A549 (cell line): ENCODE data around the gene MC2R. TPM values are rescaled to one million over a fixed set of nuclear protein-coding genes. Genes with fewer than 3 reads are reported as not detected.
"Not testable (repeated sequence)": the region's sequence is repeated elsewhere in the genome, so short reads cannot be mapped to it uniquely, and the experiment has no call there.

Experiments
- ATAC-seq, 2 experiments: fragments of 200-7000 bp in 1 of 2; fragments of >200 bp in 1 of 2; cut with Nextera tagmentation in 1 of 2; cut with Tn5 transposase in 1 of 2; 3 replicates each; pipeline versions ENCODE4 v1.8.0 to v1.9.1; 2018 to 2020; ENCODE audit warnings: mild to moderate bottlenecking in 1 of 2, moderate library complexity in 1 of 2
- CTCF ChIA-PET: fragments of 300-600 bp; sonication (Branson Sonifier 250); formaldehyde crosslinking; extraction: SDS; loops from one replicate; lab custom pipeline; 2021; ENCODE audit warnings: antibody characterized with exemption, inconsistent platforms; lab: Yijun Ruan, JAX
- POLR2A ChIA-PET: fragments of 350-600 bp; formaldehyde crosslinking; extraction: SDS; loops from one replicate; lab custom pipeline; 2021; ENCODE audit warnings: antibody characterized with exemption, inconsistent platforms; lab: Yijun Ruan, JAX
- DNase-seq, 2 experiments: peaks; one replicate each; pipeline versions ENCODE4 v3.0.0 to v3.0.0-alpha.2; 2011 to 2016; ENCODE audit warnings: low read depth in 1 of 2, low spot score in 1 of 2
- FAIRE-seq: peaks from 2 replicates; lab custom pipeline; 2011; peaks lifted over from hg19 to GRCh38; lab: Jason Lieb, UNC
- H3K27ac ChIP-seq, 2 experiments: fragments of >200 bp; sonication (Bioruptor Twin); formaldehyde crosslinking; 3 replicates each; pipeline ENCODE4 v1.5.1; 2016 to 2017
- H3K4me1 ChIP-seq: fragments of >200 bp; sonication (Bioruptor Twin); formaldehyde crosslinking; 3 replicates; pipeline ENCODE4 v1.6.1; 2016
- H3K4me2 ChIP-seq: fragments of >200 bp; sonication (Bioruptor Twin); formaldehyde crosslinking; 3 replicates; pipeline ENCODE4 v1.6.1; 2016
- H3K4me3 ChIP-seq: fragments of >200 bp; sonication (Bioruptor Twin); formaldehyde crosslinking; 3 replicates; pipeline ENCODE4 v1.5.1; 2016
- H3K9me3 ChIP-seq: fragments of >200 bp; sonication (Bioruptor Twin); formaldehyde crosslinking; 3 replicates; pipeline ENCODE4 v1.6.1; 2016
- BHLHE40 ChIP-seq: IDR thresholded peaks from 2 replicates; pipeline ENCODE4 v1.6.1; 2012; ENCODE audit warnings: low read depth, low read length, inconsistent platforms
- CBX8 ChIP-seq: fragments of 200-600 bp; sonication (generic); IDR thresholded peaks from 2 replicates; pipeline ENCODE4 v1.6.1; 2016
- CEBPB ChIP-seq, 2 experiments: fragments of >200 bp in 1 of 2; sonication (Bioruptor Twin) in 1 of 2; formaldehyde crosslinking in 1 of 2; IDR thresholded peaks; 2 replicates each; pipeline ENCODE4 v1.6.1; 2012 to 2016
- CHD2 ChIP-seq: fragments of 150-350 bp; IDR thresholded peaks from 2 replicates; pipeline ENCODE4 v1.6.1; 2014; ENCODE audit warnings: low read length; ENCODE audit not compliant: partially characterized antibody
- EHF ChIP-seq: fragments of 250-450 bp; sonication (Bioruptor Pico); IDR thresholded peaks from 2 replicates; pipeline ENCODE4 v1.5.0; 2020; ENCODE audit warnings: mild to moderate bottlenecking
- FOSB ChIP-seq: fragments of 250-450 bp; sonication (Bioruptor Pico); IDR thresholded peaks from 2 replicates; pipeline ENCODE4 v1.5.0; 2020; ENCODE audit warnings: mild to moderate bottlenecking, moderate library complexity
- FOXS1 ChIP-seq: fragments of 250-450 bp; sonication (Bioruptor Pico); IDR thresholded peaks from 2 replicates; pipeline ENCODE4 v1.5.0; 2020; ENCODE audit warnings: mild to moderate bottlenecking, moderate library complexity
- HDAC2 ChIP-seq: fragments of 200-600 bp; sonication (generic); IDR thresholded peaks from 2 replicates; pipeline ENCODE4 v1.6.1; 2016
- MYC ChIP-seq: IDR thresholded peaks from 2 replicates; pipeline ENCODE4 v1.6.1; 2012; ENCODE audit warnings: mild to moderate bottlenecking, inconsistent platforms, low read length, improper control_type of control experiment, borderline replicate concordance
- NR3C1 ChIP-seq: fragments of >200 bp; sonication (Bioruptor Twin); formaldehyde crosslinking; IDR thresholded peaks from 3 replicates; pipeline ENCODE4 v1.6.1; 2017
- RARB ChIP-seq: fragments of 250-450 bp; sonication (Bioruptor Pico); IDR thresholded peaks from 2 replicates; pipeline ENCODE4 v1.8.0; 2021; ENCODE audit warnings: mild to moderate bottlenecking, moderate library complexity
- TP53 ChIP-seq: fragments of 250-450 bp; sonication (Bioruptor Pico); IDR thresholded peaks from 2 replicates; pipeline ENCODE4 v1.5.0; 2021; ENCODE audit warnings: mild to moderate bottlenecking, moderate library complexity
- ZFP36 ChIP-seq: fragments of 450-650 bp; IDR thresholded peaks from 2 replicates; pipeline ENCODE4 v1.6.1; 2014; ENCODE audit warnings: borderline replicate concordance; ENCODE audit not compliant: partially characterized antibody
- WGBS: methylation state at CpG from one replicate; pipeline ENCODE4 v1.1.6; 2017; ENCODE audit errors: missing lambda C conversion rate; 5-methylcytosine and 5-hydroxymethylcytosine counted together
- polyA plus RNA-seq, 4 experiments: library from polyadenylated mRNA; depleted of rRNA in 3 of 4; stranded (reverse); fragments of >200 nt; fragmentation: RNase III in 1 of 4; extraction: RNeasy Plus Mini Kit Qiagen cat#74134 plus additional on column Dnase treatment in 1 of 4; gene quantifications; 2 replicates in 3 of 4; 3 replicates in 1 of 4; pipeline ENCODE4 v1.2.3, GENCODE V29; 2011 to 2017
- TF ChIP-seq, protein P1 (sequence below): fragments of 200-600 bp; sonication (generic); IDR thresholded peaks from 2 replicates; pipeline ENCODE4 v1.6.1; 2016; ENCODE audit warnings: antibody characterized with exemption, mild to moderate bottlenecking, moderate library complexity
- TF ChIP-seq, protein P2 (sequence below): IDR thresholded peaks from 2 replicates; pipeline ENCODE4 v1.6.1; 2012; ENCODE audit warnings: low read depth, borderline replicate concordance

Gene MC2R
- polyA plus RNA-seq, 2 of the 4 experiments (the other 2 are of a cell fraction): not detected

DNA sequence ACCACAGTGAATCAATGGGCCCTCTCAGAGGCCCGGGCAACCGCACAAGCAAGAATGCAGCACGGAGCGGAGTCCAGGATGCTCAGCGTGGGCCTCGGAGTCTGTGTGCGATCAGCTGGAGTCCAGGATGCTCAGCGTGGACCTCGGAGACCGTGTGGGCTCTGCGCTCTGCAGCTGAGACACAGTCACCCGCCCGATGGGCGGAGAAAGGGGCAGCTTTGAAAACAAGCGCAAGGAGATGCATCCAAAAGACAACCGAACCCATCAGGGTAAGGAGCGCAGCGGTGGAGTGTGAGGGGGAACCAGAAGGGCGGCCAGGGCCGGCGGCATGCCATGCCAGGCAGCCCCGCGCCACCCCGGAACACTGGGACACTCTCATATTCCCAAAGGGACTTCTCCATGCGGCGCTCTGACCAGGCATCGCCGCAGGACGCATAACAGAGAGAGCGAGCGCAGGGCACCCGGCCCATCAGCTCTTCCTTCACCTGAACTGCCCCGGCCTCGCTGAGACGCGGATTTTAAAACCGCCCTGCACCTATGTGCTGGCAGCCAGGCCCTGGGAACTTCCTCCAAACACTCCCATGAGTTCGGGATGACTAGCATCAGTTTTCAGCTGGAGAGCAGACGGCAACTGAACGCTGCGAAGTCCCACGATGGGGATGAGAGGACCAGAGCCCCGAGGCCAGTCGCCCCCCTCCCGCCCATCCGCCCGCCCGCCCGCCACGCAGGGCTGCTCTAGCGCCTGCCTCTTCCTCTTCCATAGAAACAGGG, 46.6 kb downstream of the MC2R start:
- FAIRE-seq: no peak
- 39% methylated on average over 29 of the region's 51 CpGs for WGBS
- Histone ChIP-seq H3K9me3 (no peaks in the 10 kb centered on the region), H3K4me1 (no peaks in the 10 kb centered on the region), H3K27ac (no peak overlapping the region), H3K4me3 (no peak overlapping the region)
- ATAC-seq: no peak
- CTCF ChIA-PET: no interaction called here
- POLR2A ChIA-PET: no interaction called here
- TF ChIP-seq, protein P1, sequence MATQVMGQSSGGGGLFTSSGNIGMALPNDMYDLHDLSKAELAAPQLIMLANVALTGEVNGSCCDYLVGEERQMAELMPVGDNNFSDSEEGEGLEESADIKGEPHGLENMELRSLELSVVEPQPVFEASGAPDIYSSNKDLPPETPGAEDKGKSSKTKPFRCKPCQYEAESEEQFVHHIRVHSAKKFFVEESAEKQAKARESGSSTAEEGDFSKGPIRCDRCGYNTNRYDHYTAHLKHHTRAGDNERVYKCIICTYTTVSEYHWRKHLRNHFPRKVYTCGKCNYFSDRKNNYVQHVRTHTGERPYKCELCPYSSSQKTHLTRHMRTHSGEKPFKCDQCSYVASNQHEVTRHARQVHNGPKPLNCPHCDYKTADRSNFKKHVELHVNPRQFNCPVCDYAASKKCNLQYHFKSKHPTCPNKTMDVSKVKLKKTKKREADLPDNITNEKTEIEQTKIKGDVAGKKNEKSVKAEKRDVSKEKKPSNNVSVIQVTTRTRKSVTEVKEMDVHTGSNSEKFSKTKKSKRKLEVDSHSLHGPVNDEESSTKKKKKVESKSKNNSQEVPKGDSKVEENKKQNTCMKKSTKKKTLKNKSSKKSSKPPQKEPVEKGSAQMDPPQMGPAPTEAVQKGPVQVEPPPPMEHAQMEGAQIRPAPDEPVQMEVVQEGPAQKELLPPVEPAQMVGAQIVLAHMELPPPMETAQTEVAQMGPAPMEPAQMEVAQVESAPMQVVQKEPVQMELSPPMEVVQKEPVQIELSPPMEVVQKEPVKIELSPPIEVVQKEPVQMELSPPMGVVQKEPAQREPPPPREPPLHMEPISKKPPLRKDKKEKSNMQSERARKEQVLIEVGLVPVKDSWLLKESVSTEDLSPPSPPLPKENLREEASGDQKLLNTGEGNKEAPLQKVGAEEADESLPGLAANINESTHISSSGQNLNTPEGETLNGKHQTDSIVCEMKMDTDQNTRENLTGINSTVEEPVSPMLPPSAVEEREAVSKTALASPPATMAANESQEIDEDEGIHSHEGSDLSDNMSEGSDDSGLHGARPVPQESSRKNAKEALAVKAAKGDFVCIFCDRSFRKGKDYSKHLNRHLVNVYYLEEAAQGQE: no peak
- no peak for TF ChIP-seq EHF (CRISPR knock-in tag)
- TF ChIP-seq, protein P2, sequence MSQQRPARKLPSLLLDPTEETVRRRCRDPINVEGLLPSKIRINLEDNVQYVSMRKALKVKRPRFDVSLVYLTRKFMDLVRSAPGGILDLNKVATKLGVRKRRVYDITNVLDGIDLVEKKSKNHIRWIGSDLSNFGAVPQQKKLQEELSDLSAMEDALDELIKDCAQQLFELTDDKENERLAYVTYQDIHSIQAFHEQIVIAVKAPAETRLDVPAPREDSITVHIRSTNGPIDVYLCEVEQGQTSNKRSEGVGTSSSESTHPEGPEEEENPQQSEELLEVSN: no peak
- no peak for TF ChIP-seq NR3C1
- no peak for TF ChIP-seq RARB (CRISPR knock-in tag)
- TF ChIP-seq BHLHE40: no peak
- TF ChIP-seq CHD2: no peak
- TF ChIP-seq TP53 (CRISPR knock-in tag): no peak
- TF ChIP-seq HDAC2: no peak
- TF ChIP-seq, all 56 proteins: peak for 0
- no peak for DNase-seq
- no peak overlapping the region for H3K4me2 ChIP-seq

DNA sequence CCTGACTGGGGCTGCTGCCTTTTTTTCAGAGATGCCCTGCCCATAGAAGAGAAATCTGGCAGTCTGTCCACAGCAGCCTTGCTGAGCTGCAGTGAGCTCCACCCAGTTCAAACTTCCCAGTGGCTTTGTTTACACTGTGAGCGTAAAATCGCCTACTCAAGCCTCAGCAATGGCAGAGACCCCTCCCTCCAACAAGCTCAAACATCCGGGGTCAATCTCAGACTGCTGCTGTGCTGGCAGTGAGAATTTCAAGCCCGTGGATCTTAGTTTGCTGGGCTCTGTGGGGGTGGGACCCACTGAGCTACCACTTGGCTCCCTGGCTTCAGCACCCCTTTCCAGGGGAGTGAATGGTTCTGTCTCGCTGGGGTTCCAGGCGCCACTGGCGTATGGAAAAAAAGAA, 52.4 kb downstream of the MC2R start:
- H3K4me2 ChIP-seq: peak overlapping the region; percentile 32; the same call in 2 of the 3 replicates
- FAIRE-seq, ATAC-seq, H3K27ac ChIP-seq, H3K4me1 ChIP-seq, H3K9me3 ChIP-seq, CTCF ChIA-PET, H3K4me3 ChIP-seq, DNase-seq, POLR2A ChIA-PET: not testable (repeated sequence)
- WGBS: 9% methylated on average over 4 of the region's 7 CpGs

DNA sequence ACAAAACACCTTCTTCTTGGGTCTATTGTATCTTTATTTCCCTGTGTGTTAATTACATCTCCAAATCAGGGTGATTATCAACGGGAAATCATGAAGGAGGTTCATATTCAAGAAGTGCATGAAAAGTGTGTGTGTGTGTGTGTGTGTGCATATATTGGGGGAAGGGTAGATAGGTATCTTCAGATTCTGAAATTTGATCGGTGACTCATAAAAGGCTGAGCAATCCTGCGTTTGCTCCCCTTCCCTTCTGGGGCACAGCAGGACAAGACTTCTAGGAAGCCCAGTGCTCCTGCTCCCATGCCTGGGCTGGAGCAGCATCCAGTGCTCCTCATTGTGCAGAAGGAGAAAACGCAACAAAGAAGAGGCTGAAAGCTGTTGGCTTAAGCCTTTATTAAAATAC, 65.5 kb downstream of the MC2R start:
- Histone ChIP-seq H3K4me1 (no peaks in the 10 kb centered on the region), H3K4me2 (peak overlapping the region; percentile 25; the same call in 1 of the 3 replicates), H3K9me3 (no peaks in the 10 kb centered on the region), H3K27ac (no peak overlapping the region), H3K4me3 (no peak overlapping the region)
- DNase-seq: no peak
- ChIA-PET POLR2A (no interaction called here), CTCF (no interaction called here)
- TF ChIP-seq CBX8: no peak
- TF ChIP-seq FOSB (CRISPR knock-in tag): no peak
- TF ChIP-seq ZFP36: no peak
- TF ChIP-seq MYC: no peak
- FAIRE-seq: no peak
- no peak for ATAC-seq
- WGBS: 2% methylated on average over 4 of the region's 4 CpGs

DNA sequence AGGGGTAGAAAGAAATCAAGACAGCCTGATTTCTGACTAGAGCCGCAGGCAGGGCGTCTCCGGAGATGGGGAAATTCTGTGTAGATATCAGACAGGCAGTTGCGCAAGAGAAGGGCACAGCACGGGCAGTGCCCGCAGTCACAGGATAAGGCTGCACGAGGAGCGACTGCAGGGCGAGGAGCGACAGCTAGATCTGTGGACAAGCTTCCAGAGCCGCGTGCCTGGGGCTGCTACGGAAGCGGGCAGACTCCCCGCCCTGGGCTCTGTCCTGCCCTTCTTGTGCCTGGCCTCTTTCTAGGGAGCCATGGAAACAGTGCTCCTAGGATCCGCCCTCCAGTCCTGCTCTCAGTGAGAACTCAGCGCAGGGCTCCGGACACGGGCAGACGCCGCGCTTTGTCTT, 78.8 kb downstream of the MC2R start:
- ATAC-seq: peak in 1 of 2 experiments; percentile 27; a peak in 2 of 6 replicates
- no peak for DNase-seq
- no peak for FAIRE-seq

More for the DNA sequence above, 78.8 kb downstream of the MC2R start:
- TF ChIP-seq FOXS1 (CRISPR knock-in tag): no peak
- peak; percentile 62 to 69; a peak in 3 of 4 replicates for TF ChIP-seq CEBPB (IDR thresholded peaks at IDR 0.05)
- no peak for TF ChIP-seq BHLHE40
- POLR2A ChIA-PET: no interaction called here
- 32% methylated on average over 16 of the region's 22 CpGs for WGBS
- Histone ChIP-seq H3K4me2 (peak overlapping the region; percentile 54; the same call in 2 of the 3 replicates), H3K27ac (no peak overlapping the region), H3K4me1 (no peaks in the 10 kb centered on the region), H3K9me3 (no peaks in the 10 kb centered on the region), H3K4me3 (no peak overlapping the region)
- CTCF ChIA-PET: no interaction called here
